Measurements from ENCODE around the gene PNMT. TPM values are rescaled to one million over a fixed set of nuclear protein-coding genes. Genes with fewer than 3 reads are reported as not detected.

PNMT gene
- total RNA-seq, 1 donor from 2014 or later, result 4.3 TPM

- peaks cover 22% of the 10 kb centered on the region for H3K36me3 ChIP-seq
- no peak for TF ChIP-seq CTCF (IDR thresholded peaks at IDR 0.05)
- DNase-seq (no peak), ATAC-seq (no peak)
- no peaks in the 10 kb centered on the region for H3K9me3 ChIP-seq
- H3K4me1 ChIP-seq, result peaks cover 24% of the 10 kb centered on the region
- intact Hi-C loops (cut with DNase I), result no loop called here
- H3K27me3 ChIP-seq, result no peaks in the 10 kb centered on the region
- no peak overlapping the region for H3K4me3 ChIP-seq
- no peak overlapping the region for H3K27ac ChIP-seq
Measured at GRCh38 chr17:39679521-39680192, 11.4 kb downstream of the PNMT start.

- intact Hi-C loops (cut with DNase I), result no loop called here
- Histone ChIP-seq H3K36me3 (peaks cover 24% of the 10 kb centered on the region), H3K9me3 (no peaks in the 10 kb centered on the region), H3K4me3 (no peak overlapping the region), H3K4me1 (peaks cover 8% of the 10 kb centered on the region), H3K27me3 (no peaks in the 10 kb centered on the region), H3K27ac (no peak overlapping the region)
- DNase-seq (no peak), ATAC-seq (no peak)
- no peak for TF ChIP-seq CTCF (IDR thresholded peaks at IDR 0.05)
Measured at GRCh38 chr17:39683295-39683939, 15.2 kb downstream of the PNMT start.

GRCh38 chr17:39684369-39685192, 16.3 kb downstream of the PNMT start:
- DNase-seq (no peak), ATAC-seq (no peak)
- intact Hi-C loops (cut with DNase I), result no loop called here
- Histone ChIP-seq H3K27ac (no peak overlapping the region), H3K27me3 (no peaks in the 10 kb centered on the region), H3K9me3 (no peaks in the 10 kb centered on the region), H3K4me1 (peaks cover 16% of the 10 kb centered on the region), H3K4me3 (no peak overlapping the region), H3K36me3 (peaks cover 24% of the 10 kb centered on the region)
- TF ChIP-seq CTCF (IDR thresholded peaks at IDR 0.05), result no peak

GRCh38 chr17:39687101-39687545, 18.9 kb downstream of the PNMT start:
- Histone ChIP-seq H3K27me3 (no peaks in the 10 kb centered on the region), H3K27ac (peak overlapping the region; percentile 91), H3K4me1 (peaks cover 16% of the 10 kb centered on the region), H3K4me3 (peak overlapping the region; percentile 79), H3K9me3 (no peaks in the 10 kb centered on the region), H3K36me3 (peaks cover 15% of the 10 kb centered on the region)
- no peak for ATAC-seq
- TF ChIP-seq CTCF (IDR thresholded peaks at IDR 0.05), result no peak
- no peak for DNase-seq
- intact Hi-C loops (cut with DNase I), result no loop called here

- peak within 1 kb of the TSS; percentile 79 for H3K4me3 ChIP-seq
- peaks cover 16% of the 10 kb centered on the region for H3K4me1 ChIP-seq
- ATAC-seq (peak; percentile 95), DNase-seq (peak; percentile 95)
- H3K27me3 ChIP-seq, result no peaks in the 10 kb centered on the region
- H3K36me3 ChIP-seq, result peaks cover 14% of the 10 kb centered on the region
- TF ChIP-seq CTCF (IDR thresholded peaks at IDR 0.05), result no peak
- H3K9me3 ChIP-seq, result no peaks in the 10 kb centered on the region
- peak within 1 kb of the TSS; percentile 91 for H3K27ac ChIP-seq
- intact Hi-C loops (cut with DNase I), result no loop called here
Measured at GRCh38 chr17:39687546-39688474, 19.6 kb downstream of the PNMT start, which contains the start of gene PGAP3. Gene PGAP3 (minus strand): TSS chr17:39688057. CDS start chr17:39688014, 43 bp downstream.

Data from upper lobe of right lung (tissue), 1 donor.